NT2/D1 (cell line): ENCODE measurements around the gene RNASE13.

Experiments
- SUZ12 ChIP-seq: IDR thresholded peaks from 2 replicates; pipeline ENCODE4 v1.6.1; 2011; ENCODE audit not compliant: insufficient read length, insufficient read depth; ENCODE audit errors: extremely low read depth
- YY1 ChIP-seq: IDR thresholded peaks from 2 replicates; pipeline ENCODE4 v1.6.1; 2011; ENCODE audit not compliant: insufficient read length, insufficient read depth
- ZNF274 ChIP-seq: IDR thresholded peaks from 2 replicates; pipeline ENCODE4 v1.6.1; 2011; ENCODE audit warnings: mild to moderate bottlenecking, low read depth, low read length

DNA sequence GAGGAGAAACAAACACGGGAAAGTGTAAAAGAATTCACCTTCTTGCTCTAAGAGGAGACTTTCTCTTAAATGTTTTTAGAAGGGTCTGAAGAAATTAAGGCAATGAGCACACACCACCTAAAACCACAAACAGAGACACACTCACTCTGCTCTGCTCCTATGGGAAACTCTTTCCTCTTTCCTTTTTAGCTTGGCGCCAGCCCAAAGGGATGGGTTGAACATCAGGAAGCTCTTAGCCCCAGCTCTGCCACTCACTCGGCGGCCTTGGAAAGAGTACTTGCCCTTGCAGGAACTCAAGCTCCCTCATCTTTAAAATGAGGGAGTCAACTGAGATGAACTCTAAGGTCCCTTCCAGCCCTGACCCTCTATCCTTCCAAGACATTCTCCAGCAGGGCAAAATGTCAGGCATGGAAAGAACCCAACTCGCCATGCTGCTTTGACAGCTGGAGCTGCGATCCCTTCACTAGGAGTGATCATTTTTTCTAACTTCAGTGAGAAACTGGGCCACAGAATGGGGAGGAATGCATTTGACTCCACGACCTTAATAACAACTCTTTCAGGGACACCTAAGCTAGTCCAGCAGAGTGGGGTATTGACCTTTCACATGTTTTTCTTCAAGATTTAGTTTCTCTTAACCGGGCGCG is 22.0 kb upstream of the RNASE13 start:
- TF ChIP-seq SUZ12 (no peak), ZNF274 (no peak), YY1 (no peak)
